ENCODE results near the gene HIPK2.
A peak's percentile ranks its signal among the peaks of the same experiment; 100 is the strongest.

The HIPK2 gene

DNA sequence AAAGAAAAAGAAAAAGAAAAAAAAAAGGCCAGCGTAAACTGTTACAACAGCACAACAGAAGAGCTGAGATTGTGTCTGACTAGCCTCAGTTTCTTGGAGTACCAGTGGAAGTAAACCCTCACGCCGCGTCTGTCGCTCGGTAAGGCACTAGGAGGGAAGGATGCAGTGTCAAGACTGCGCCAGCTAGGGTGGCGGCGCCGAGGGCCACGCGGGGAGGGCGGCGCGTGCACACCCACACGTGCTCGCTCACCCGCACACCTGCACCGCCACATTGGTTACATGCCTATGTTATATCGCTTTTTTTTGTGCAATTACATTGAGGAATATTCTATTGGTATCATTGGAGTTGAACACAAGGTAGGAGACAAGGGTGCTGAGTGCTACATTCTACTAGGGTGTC, 206.1 kb downstream of the HIPK2 start:
- no peaks in the 10 kb centered on the region for H3K27me3 ChIP-seq (replicated peaks)
- no peak for TF ChIP-seq CTCF (IDR thresholded peaks at IDR 0.05; ENCODE audit: low read depth, low read length, missing control alignments)
- peaks cover 48% of the 10 kb centered on the region for H3K36me3 ChIP-seq (replicated peaks)
- in situ Hi-C loops (cut with HindIII; ENCODE audit: low pct_ligation_motif_present, low sequenced_read_pairs): no loop called here
- no peak overlapping the region for H3K27ac ChIP-seq
- no peak for DNase-seq
- H3K4me3 ChIP-seq (ENCODE audit: low read depth, low read length): no peak overlapping the region

- in situ Hi-C loops (cut with HindIII; ENCODE audit: low pct_ligation_motif_present, low sequenced_read_pairs): no loop called here
- no peak overlapping the region for H3K4me3 ChIP-seq (ENCODE audit: low read depth, low read length)
- H3K27me3 ChIP-seq (replicated peaks): no peaks in the 10 kb centered on the region
- H3K36me3 ChIP-seq (replicated peaks): peaks cover 48% of the 10 kb centered on the region
- no peak overlapping the region for H3K27ac ChIP-seq
- DNase-seq: no peak
- TF ChIP-seq CTCF (IDR thresholded peaks at IDR 0.05; ENCODE audit: low read depth, low read length, missing control alignments): no peak
Observed at GRCh38 chr7:139571190-139571589, 206.6 kb downstream of the HIPK2 start.

DNA sequence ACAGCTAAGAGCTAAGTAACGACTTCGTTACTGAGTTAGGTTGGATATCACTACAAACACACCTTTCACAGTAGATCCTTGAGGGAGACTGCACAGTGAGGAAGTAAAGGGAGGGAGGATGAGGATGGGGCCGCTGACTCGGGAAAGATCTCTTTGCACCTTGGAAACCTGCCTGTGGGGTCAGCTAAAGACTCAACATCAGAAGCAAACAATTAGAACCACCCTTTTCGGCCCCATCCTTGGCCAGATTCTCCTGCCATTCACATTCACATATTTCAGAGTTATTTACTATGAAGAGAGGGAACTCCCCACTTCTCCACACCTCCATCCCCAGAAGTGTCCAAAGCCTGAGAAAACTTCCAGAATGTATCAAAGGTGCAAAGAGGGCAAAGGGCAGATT, 207.2 kb downstream of the HIPK2 start:
- in situ Hi-C loops (cut with HindIII; ENCODE audit: low pct_ligation_motif_present, low sequenced_read_pairs): no loop called here
- no peak for DNase-seq
- no peaks in the 10 kb centered on the region for H3K27me3 ChIP-seq (replicated peaks)
- TF ChIP-seq CTCF (IDR thresholded peaks at IDR 0.05; ENCODE audit: low read depth, low read length, missing control alignments): no peak
- H3K27ac ChIP-seq: no peak overlapping the region
- peaks cover 43% of the 10 kb centered on the region for H3K36me3 ChIP-seq (replicated peaks)
- H3K4me3 ChIP-seq (ENCODE audit: low read depth, low read length): no peak overlapping the region

GRCh38 chr7:139570119-139570518, 207.7 kb downstream of the HIPK2 start:
- Histone ChIP-seq H3K27me3 (replicated peaks) (no peaks in the 10 kb centered on the region), H3K36me3 (replicated peaks) (peaks cover 40% of the 10 kb centered on the region), H3K4me3 (ENCODE audit: low read depth, low read length) (no peak overlapping the region), H3K27ac (no peak overlapping the region)
- DNase-seq: no peak
- in situ Hi-C loops (cut with HindIII; ENCODE audit: low pct_ligation_motif_present, low sequenced_read_pairs): no loop called here
- peak; percentile 19 for TF ChIP-seq CTCF (IDR thresholded peaks at IDR 0.05; ENCODE audit: low read depth, low read length, missing control alignments)

GRCh38 chr7:139568813-139569490, 208.8 kb downstream of the HIPK2 start:
- H3K27ac ChIP-seq: no peak overlapping the region
- H3K36me3 ChIP-seq (replicated peaks): peaks cover 30% of the 10 kb centered on the region
- H3K27me3 ChIP-seq (replicated peaks): no peaks in the 10 kb centered on the region
- no peak for DNase-seq
- H3K4me3 ChIP-seq (ENCODE audit: low read depth, low read length): no peak overlapping the region
- in situ Hi-C loops (cut with HindIII; ENCODE audit: low pct_ligation_motif_present, low sequenced_read_pairs): no loop called here
- no peak for TF ChIP-seq CTCF (IDR thresholded peaks at IDR 0.05; ENCODE audit: low read depth, low read length, missing control alignments)

GRCh38 chr7:139568346-139568675, 209.5 kb downstream of the HIPK2 start:
- no peak overlapping the region for H3K4me3 ChIP-seq (ENCODE audit: low read depth, low read length)
- no peak overlapping the region for H3K27ac ChIP-seq
- H3K27me3 ChIP-seq (replicated peaks): no peaks in the 10 kb centered on the region
- H3K36me3 ChIP-seq (replicated peaks): peaks cover 25% of the 10 kb centered on the region
- DNase-seq: no peak
- no peak for TF ChIP-seq CTCF (IDR thresholded peaks at IDR 0.05; ENCODE audit: low read depth, low read length, missing control alignments)
- in situ Hi-C loops (cut with HindIII; ENCODE audit: low pct_ligation_motif_present, low sequenced_read_pairs): no loop called here
